HG03432 (cell line): ENCODE data around the gene LONP2.
"Not testable (repeated sequence)": the region's sequence is repeated elsewhere in the genome, so short reads cannot be mapped to it uniquely, and the experiment has no call there.

Experiments used
- ATAC-seq: cut with Tn5 transposase; IDR thresholded peaks from one replicate; pipeline ENCODE4 v1.9.1; 2021; ENCODE audit warnings: mild to moderate bottlenecking, moderate library complexity; ENCODE audit not compliant: unreplicated experiment

LONP2 gene

GRCh38 chr16:48365025-48365600 lies 121.0 kb downstream of the LONP2 start:
- no peak for ATAC-seq

- ATAC-seq, result peak; percentile 94
These were observed 121.6 kb downstream of the LONP2 start for GRCh38 chr16:48365601-48366164.

- peak; percentile 64 for ATAC-seq
These were observed 122.3 kb downstream of the LONP2 start for GRCh38 chr16:48366165-48367093.

GRCh38 chr16:48367441-48368049 lies 123.4 kb downstream of the LONP2 start:
- no peak for ATAC-seq

- no peak for ATAC-seq
These were observed 125.7 kb downstream of the LONP2 start for GRCh38 chr16:48369765-48370164.

- no peak for ATAC-seq
These were observed 126.1 kb downstream of the LONP2 start for GRCh38 chr16:48370229-48370628.

- not testable (repeated sequence) for ATAC-seq
These were observed 126.7 kb downstream of the LONP2 start for GRCh38 chr16:48370668-48371392.

- no peak for ATAC-seq
These were observed 127.3 kb downstream of the LONP2 start for GRCh38 chr16:48371393-48371780.

- no peak for ATAC-seq
These were observed 128.6 kb downstream of the LONP2 start for GRCh38 chr16:48372744-48373143.

GRCh38 chr16:48373258-48374029 lies 129.3 kb downstream of the LONP2 start:
- ATAC-seq, result no peak

- no peak for ATAC-seq
These were observed 130.2 kb downstream of the LONP2 start for GRCh38 chr16:48374255-48374654.

GRCh38 chr16:48377301-48377700 lies 133.2 kb downstream of the LONP2 start:
- not testable (repeated sequence) for ATAC-seq

GRCh38 chr16:48378276-48378675 lies 134.2 kb downstream of the LONP2 start:
- no peak for ATAC-seq

- ATAC-seq, result no peak
These were observed 134.7 kb downstream of the LONP2 start for GRCh38 chr16:48378836-48379235.

- ATAC-seq, result no peak
These were observed 137.1 kb downstream of the LONP2 start for GRCh38 chr16:48381201-48381600.

GRCh38 chr16:48382131-48382530 lies 138.0 kb downstream of the LONP2 start:
- no peak for ATAC-seq

- ATAC-seq, result no peak
These were observed 139.1 kb downstream of the LONP2 start for GRCh38 chr16:48383009-48383876.

- no peak for ATAC-seq
These were observed 139.9 kb downstream of the LONP2 start for GRCh38 chr16:48383877-48384519.
